PFSK-1 (cell line): ENCODE results near the gene OR4C3. TPM values are rescaled to one million over a fixed set of nuclear protein-coding genes. Genes with fewer than 3 reads are reported as not detected.
"Not testable (repeated sequence)": the region's sequence is repeated elsewhere in the genome, so short reads cannot be mapped to it uniquely, and the experiment has no call there.

ENCODE experiments used
- FOXP2 ChIP-seq: optimal IDR thresholded peaks from 2 replicates; pipeline ENCODE3; 2011; ENCODE audit warnings: borderline replicate concordance, control low read depth, inconsistent platforms; ENCODE audit not compliant: insufficient read depth; ENCODE audit errors: extremely low read length, extremely low read depth
- POLR2AphosphoS5 ChIP-seq: IDR thresholded peaks from 2 replicates; pipeline ENCODE4 v1.6.1; 2012; ENCODE audit warnings: low read depth, mild to moderate bottlenecking, control low read depth, low read length, moderate library complexity
- SIN3A ChIP-seq: IDR thresholded peaks from 2 replicates; pipeline ENCODE4 v1.6.1; 2012; ENCODE audit warnings: mild to moderate bottlenecking, low read length, moderate library complexity, borderline replicate concordance; ENCODE audit not compliant: insufficient read depth
- TAF1 ChIP-seq: IDR thresholded peaks from 2 replicates; pipeline ENCODE4 v1.6.1; 2012; ENCODE audit warnings: low read length, control low read depth, borderline replicate concordance; ENCODE audit not compliant: insufficient read depth
- polyA plus RNA-seq: library from polyadenylated mRNA; unstranded; fragments of >200 nt; gene quantifications from one replicate; pipeline ENCODE4 v1.2.1, GENCODE V29; 2012; ENCODE audit warnings: low read depth, missing spikeins; ENCODE audit not compliant: insufficient read length
- TF ChIP-seq, protein P1 (sequence below), 2 experiments: IDR thresholded peaks; 2 replicates each; pipeline versions ENCODE4 v1.6.1 to v1.8.0; 2011 to 2012; ENCODE audit warnings: low read depth in 2 of 2, low read length in 2 of 2, control low read depth in 1 of 2, inconsistent platforms in 1 of 2, mild to moderate bottlenecking in 1 of 2, moderate library complexity in 1 of 2; ENCODE audit not compliant: insufficient read depth in 1 of 2

OR4C3 gene
- not detected for polyA plus RNA-seq

DNA sequence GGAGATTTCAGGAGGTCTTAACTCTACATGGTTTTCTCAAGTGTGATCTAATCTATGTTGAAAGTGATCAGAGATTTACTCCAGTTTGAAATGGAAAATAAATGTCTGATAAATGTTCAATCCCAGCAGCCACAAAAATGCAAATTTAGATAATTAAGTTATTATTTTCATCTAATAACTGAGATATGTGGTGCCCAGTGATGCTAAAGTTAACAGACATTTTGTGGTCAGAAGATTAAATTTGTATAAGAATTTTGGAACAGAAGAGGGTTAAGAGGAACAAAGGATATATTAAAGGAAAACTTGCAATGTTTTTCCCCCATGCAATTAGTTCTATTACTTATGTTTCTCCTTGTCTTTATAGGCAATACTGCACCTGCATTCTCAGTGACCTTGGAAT is at the start of gene OR4C3:
Gene OR4C3, plus strand, starts transcription at position 301 of the 400 bp plus-strand sequence. CDS start 102 bp downstream, outside the sequence.
- TF ChIP-seq, protein P1, sequence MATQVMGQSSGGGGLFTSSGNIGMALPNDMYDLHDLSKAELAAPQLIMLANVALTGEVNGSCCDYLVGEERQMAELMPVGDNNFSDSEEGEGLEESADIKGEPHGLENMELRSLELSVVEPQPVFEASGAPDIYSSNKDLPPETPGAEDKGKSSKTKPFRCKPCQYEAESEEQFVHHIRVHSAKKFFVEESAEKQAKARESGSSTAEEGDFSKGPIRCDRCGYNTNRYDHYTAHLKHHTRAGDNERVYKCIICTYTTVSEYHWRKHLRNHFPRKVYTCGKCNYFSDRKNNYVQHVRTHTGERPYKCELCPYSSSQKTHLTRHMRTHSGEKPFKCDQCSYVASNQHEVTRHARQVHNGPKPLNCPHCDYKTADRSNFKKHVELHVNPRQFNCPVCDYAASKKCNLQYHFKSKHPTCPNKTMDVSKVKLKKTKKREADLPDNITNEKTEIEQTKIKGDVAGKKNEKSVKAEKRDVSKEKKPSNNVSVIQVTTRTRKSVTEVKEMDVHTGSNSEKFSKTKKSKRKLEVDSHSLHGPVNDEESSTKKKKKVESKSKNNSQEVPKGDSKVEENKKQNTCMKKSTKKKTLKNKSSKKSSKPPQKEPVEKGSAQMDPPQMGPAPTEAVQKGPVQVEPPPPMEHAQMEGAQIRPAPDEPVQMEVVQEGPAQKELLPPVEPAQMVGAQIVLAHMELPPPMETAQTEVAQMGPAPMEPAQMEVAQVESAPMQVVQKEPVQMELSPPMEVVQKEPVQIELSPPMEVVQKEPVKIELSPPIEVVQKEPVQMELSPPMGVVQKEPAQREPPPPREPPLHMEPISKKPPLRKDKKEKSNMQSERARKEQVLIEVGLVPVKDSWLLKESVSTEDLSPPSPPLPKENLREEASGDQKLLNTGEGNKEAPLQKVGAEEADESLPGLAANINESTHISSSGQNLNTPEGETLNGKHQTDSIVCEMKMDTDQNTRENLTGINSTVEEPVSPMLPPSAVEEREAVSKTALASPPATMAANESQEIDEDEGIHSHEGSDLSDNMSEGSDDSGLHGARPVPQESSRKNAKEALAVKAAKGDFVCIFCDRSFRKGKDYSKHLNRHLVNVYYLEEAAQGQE (IDR thresholded peaks at IDR 0.05; ENCODE audit: insufficient read depth in 1 of 2, low read depth in 2 of 2, low read length in 2 of 2), result not testable (repeated sequence)
- TF ChIP-seq SIN3A, POLR2AphosphoS5: not testable (repeated sequence)

DNA sequence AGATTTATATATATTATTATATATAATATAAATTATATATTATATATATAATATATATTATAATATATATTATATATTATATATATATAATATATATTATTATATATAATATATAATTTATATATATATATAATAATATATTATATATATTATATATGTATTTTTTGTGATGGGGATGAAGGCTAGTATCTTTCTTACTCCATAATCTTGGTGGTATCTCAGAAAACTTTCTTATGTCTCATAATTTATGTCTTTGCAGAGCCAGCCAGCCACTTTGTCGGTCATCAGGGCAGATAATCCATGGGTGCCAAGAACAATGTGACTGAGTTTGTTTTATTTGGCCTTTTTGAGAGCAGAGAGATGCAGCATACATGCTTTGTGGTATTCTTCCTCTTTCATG is 18.8 kb upstream of the OR4C3 start, which contains the start of gene OR4S1:
Gene OR4S1, plus strand, starts transcription at position 301 of the 400 bp plus-strand sequence. Its CDS starts 0 bp downstream, at position 301.
- no peak for TF ChIP-seq FOXP2
- TF ChIP-seq SIN3A, result no peak
- no peak for TF ChIP-seq POLR2AphosphoS5
- TF ChIP-seq TAF1, result no peak
- TF ChIP-seq, protein P1 (IDR thresholded peaks at IDR 0.05; ENCODE audit: insufficient read depth in 1 of 2, low read depth in 2 of 2, low read length in 2 of 2), result no peak

GRCh38 chr11:48307760-48308386 is 16.8 kb upstream of the OR4C3 start:
- no peak for TF ChIP-seq POLR2AphosphoS5
- no peak for TF ChIP-seq TAF1
- no peak for TF ChIP-seq FOXP2
- TF ChIP-seq, protein P1 (IDR thresholded peaks at IDR 0.05; ENCODE audit: insufficient read depth in 1 of 2, low read depth in 2 of 2, low read length in 2 of 2), result no peak
- TF ChIP-seq SIN3A, result no peak

DNA sequence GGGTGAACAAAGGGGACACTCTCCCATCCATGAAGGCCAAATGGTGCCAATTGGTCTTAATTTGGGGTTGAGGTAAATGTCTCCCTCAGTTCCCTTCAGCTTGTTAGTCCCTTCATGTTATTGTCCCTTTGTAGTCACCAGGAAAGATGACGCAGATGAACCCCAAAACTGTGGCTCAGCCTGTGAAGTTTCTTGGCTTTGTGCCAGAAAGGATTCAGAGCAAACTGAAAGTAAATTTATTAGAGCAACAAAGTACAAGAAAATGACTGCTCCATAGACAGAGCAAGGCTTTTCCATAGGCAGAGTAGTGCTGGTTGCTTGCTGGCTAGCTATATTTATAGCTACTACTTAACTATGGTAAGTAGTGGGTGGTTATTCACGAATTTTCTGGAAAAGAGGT is 16.7 kb downstream of the OR4C3 start:
- TF ChIP-seq FOXP2 (no peak), TAF1 (no peak)
- TF ChIP-seq, protein P1 (IDR thresholded peaks at IDR 0.05; ENCODE audit: insufficient read depth in 1 of 2, low read depth in 2 of 2, low read length in 2 of 2), result no peak

DNA sequence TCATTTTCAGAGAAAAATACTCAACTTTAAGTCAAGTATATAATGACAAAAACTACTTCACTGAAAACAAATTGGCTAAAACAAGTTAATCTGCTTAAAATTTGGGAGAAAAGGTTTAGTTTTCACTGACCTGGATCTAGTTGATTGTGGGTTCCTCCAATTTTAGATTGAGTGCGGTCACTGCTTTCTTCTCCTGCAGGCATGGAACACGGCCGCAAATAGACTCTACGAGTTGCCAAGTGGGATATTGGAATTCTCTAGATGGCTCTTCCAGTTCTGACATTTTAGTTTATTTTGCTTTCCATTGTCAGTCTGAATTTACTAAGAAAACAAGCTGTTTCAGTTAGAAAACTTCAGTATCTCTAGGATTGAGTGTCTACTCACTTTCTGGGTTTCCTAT is 29.3 kb downstream of the OR4C3 start:
- no peak for TF ChIP-seq FOXP2
- no peak for TF ChIP-seq SIN3A
- no peak for TF ChIP-seq TAF1
- no peak for TF ChIP-seq POLR2AphosphoS5
- TF ChIP-seq, protein P1 (IDR thresholded peaks at IDR 0.05; ENCODE audit: insufficient read depth in 1 of 2, low read depth in 2 of 2, low read length in 2 of 2), result no peak
